HepG2 (cell line): ENCODE results near the gene FAM221B. TPM values are rescaled to one million over a fixed set of nuclear protein-coding genes. Genes with fewer than 3 reads are reported as not detected.

ENCODE experiments used
- CHD4 ChIP-seq: fragments of 200-600 bp; sonication (generic); IDR thresholded peaks from 2 replicates; pipeline ENCODE4 v1.7.0; 2017; ENCODE audit warnings: mild to moderate bottlenecking, low read length, borderline replicate concordance
- FOXC1 ChIP-seq: sonication (generic); formaldehyde crosslinking; IDR thresholded peaks from 2 replicates; pipeline ENCODE4 v1.8.0; 2022; ENCODE audit warnings: mild to moderate bottlenecking, missing genetic modification reagents, borderline replicate concordance
- KDM5B ChIP-seq: sonication (generic); formaldehyde crosslinking; IDR thresholded peaks from 2 replicates; pipeline ENCODE4 v1.4.0; 2020; ENCODE audit warnings: missing genetic modification reagents, mild to moderate bottlenecking, borderline replicate concordance
- NFKB2 ChIP-seq: sonication (generic); formaldehyde crosslinking; IDR thresholded peaks from 2 replicates; pipeline ENCODE4 v1.4.0; 2020; ENCODE audit warnings: missing genetic modification reagents, borderline replicate concordance
- PHF21A ChIP-seq: sonication (generic); formaldehyde crosslinking; IDR thresholded peaks from 2 replicates; pipeline ENCODE4 v1.5.0; 2020; ENCODE audit warnings: mild to moderate bottlenecking, missing genetic modification reagents
- SP2 ChIP-seq: sonication (generic); formaldehyde crosslinking; IDR thresholded peaks from 2 replicates; pipeline ENCODE4 v1.5.1; 2020; ENCODE audit warnings: mild to moderate bottlenecking, missing genetic modification reagents
- TEAD3 ChIP-seq: optimal IDR thresholded peaks from 2 replicates; pipeline ENCODE3; 2016; ENCODE audit warnings: borderline replicate concordance
- XRCC5 ChIP-seq: fragments of 200-400 bp; formaldehyde crosslinking; optimal IDR thresholded peaks from 2 replicates; pipeline ENCODE3; 2017; ENCODE audit warnings: mild to moderate bottlenecking, low read length
- YY1 ChIP-seq: IDR thresholded peaks from 2 replicates; pipeline ENCODE4 v1.6.1; 2011; ENCODE audit warnings: low read length, low read depth, moderate library complexity, mild to moderate bottlenecking; ENCODE audit not compliant: insufficient read depth, insufficient replicate concordance
- ZNF552 ChIP-seq: sonication (generic); formaldehyde crosslinking; IDR thresholded peaks from 2 replicates; pipeline ENCODE4 v1.9.0; 2022; ENCODE audit warnings: missing genetic modification reagents, mild to moderate bottlenecking, borderline replicate concordance
- ZNF576 ChIP-seq: sonication (generic); formaldehyde crosslinking; IDR thresholded peaks from 2 replicates; pipeline ENCODE4 v1.4.0; 2020; ENCODE audit warnings: mild to moderate bottlenecking, missing genetic modification reagents
- ZNF776 ChIP-seq: sonication (generic); formaldehyde crosslinking; IDR thresholded peaks from 2 replicates; pipeline ENCODE4 v1.4.0; 2020; ENCODE audit warnings: mild to moderate bottlenecking, missing genetic modification reagents
- polyA plus RNA-seq, 8 experiments: library from polyadenylated mRNA; depleted of rRNA in 3 of 8; stranded (reverse) in 7 of 8; unstranded in 1 of 8; fragments of >200 nt; fragmentation: Illumina TruSeq in 4 of 8; extraction: Trizol in 4 of 8; gene quantifications; 2 replicates each; pipeline versions ENCODE4 v1.2.1 to v1.2.3, GENCODE V29; 2011 to 2016; ENCODE audit warnings: low read depth in 4 of 8, missing spikeins in 1 of 8, mixed read lengths in 1 of 8; ENCODE audit not compliant: insufficient read depth in 1 of 8
- total RNA-seq, 5 experiments: library from RNA; depleted of rRNA; stranded (reverse); fragments of >200 nt; fragmentation: Illumina TruSeq; extraction: Trizol; gene quantifications; 2 replicates each; pipeline ENCODE4 v1.2.3, GENCODE V29; 2016; ENCODE audit warnings: low read depth in 1 of 5
- TF ChIP-seq, protein P1 (sequence below): sonication (generic); formaldehyde crosslinking; IDR thresholded peaks from 2 replicates; pipeline ENCODE4 v1.5.1; 2020; ENCODE audit warnings: mild to moderate bottlenecking, missing genetic modification reagents, moderate library complexity
- TF ChIP-seq, protein P2 (sequence below): sonication (generic); formaldehyde crosslinking; IDR thresholded peaks from 2 replicates; pipeline ENCODE4 v1.5.0; 2020; ENCODE audit warnings: missing genetic modification reagents, mild to moderate bottlenecking, borderline replicate concordance
- TF ChIP-seq, protein P3 (sequence below): sonication (generic); formaldehyde crosslinking; IDR thresholded peaks from 2 replicates; pipeline ENCODE4 v1.4.0; 2020; ENCODE audit warnings: missing genetic modification reagents
- TF ChIP-seq, protein P4 (sequence below): sonication (generic); formaldehyde crosslinking; IDR thresholded peaks from 2 replicates; pipeline ENCODE4 v1.5.1; 2020; ENCODE audit warnings: mild to moderate bottlenecking, missing genetic modification reagents

FAM221B gene
- total and polyA plus RNA-seq, 2 of the 13 experiments (the other 11 are each of a cell fraction or from before 2014, with no cell fraction given): not detected

DNA sequence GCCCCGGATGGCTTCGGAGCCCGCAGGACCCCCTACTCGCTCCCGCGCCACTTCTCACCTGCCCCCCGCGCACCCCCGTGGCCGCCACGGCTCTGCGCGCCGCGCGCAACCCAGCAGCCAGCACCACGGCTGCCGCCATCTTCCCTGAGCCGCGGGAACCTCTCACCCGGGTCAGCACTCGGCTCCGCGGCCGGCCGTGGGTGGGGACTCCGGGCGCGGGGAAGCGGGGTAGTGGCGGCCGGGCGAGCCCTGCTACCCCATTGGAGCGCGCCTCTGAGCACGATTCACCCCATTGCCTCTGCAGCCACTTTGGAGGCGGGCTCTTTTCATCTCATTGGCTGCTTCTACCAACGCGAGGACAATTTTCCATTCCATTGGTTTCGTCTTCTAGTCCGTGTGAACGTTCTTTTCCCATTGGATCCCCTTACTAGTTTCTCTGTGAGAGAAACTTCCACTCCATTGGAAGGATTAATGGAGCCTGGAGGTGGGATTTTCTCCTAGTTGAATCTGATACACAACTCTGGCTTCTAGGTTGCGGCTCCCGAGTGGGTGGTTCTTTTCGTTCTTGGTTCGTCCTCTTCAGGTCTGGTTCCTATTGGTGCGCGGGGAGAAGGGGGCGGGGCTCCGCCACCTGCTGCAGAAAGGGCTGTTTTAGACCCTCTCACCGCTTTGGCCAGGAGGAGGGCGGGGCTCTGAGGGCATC lies 13.5 kb downstream of the FAM221B start, which contains the start of gene HINT2 (continued):
- peak; percentile 17 for TF ChIP-seq TEAD3
- peak; percentile 75; the same call in 1 of the 2 replicates for TF ChIP-seq KDM5B (CRISPR knock-in tag)
- TF ChIP-seq FOXC1 (CRISPR knock-in tag): no peak; the same call in 1 of the 2 replicates
- peak; percentile 20; the same call in 1 of the 2 replicates for TF ChIP-seq ZNF776 (CRISPR knock-in tag)
- TF ChIP-seq SP2: peak; percentile 91
- 0 out of 2 replicates have a peak, but pooled peaks have one; percentile 49 for TF ChIP-seq NFKB2
- TF ChIP-seq, protein P1, sequence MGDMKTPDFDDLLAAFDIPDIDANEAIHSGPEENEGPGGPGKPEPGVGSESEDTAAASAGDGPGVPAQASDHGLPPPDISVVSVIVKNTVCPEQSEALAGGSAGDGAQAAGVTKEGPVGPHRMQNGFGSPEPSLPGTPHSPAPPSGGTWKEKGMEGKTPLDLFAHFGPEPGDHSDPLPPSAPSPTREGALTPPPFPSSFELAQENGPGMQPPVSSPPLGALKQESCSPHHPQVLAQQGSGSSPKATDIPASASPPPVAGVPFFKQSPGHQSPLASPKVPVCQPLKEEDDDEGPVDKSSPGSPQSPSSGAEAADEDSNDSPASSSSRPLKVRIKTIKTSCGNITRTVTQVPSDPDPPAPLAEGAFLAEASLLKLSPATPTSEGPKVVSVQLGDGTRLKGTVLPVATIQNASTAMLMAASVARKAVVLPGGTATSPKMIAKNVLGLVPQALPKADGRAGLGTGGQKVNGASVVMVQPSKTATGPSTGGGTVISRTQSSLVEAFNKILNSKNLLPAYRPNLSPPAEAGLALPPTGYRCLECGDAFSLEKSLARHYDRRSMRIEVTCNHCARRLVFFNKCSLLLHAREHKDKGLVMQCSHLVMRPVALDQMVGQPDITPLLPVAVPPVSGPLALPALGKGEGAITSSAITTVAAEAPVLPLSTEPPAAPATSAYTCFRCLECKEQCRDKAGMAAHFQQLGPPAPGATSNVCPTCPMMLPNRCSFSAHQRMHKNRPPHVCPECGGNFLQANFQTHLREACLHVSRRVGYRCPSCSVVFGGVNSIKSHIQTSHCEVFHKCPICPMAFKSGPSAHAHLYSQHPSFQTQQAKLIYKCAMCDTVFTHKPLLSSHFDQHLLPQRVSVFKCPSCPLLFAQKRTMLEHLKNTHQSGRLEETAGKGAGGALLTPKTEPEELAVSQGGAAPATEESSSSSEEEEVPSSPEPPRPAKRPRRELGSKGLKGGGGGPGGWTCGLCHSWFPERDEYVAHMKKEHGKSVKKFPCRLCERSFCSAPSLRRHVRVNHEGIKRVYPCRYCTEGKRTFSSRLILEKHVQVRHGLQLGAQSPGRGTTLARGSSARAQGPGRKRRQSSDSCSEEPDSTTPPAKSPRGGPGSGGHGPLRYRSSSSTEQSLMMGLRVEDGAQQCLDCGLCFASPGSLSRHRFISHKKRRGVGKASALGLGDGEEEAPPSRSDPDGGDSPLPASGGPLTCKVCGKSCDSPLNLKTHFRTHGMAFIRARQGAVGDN (CRISPR knock-in tag): peak; percentile 91
- TF ChIP-seq YY1: peak; percentile 94
- TF ChIP-seq ZNF576 (CRISPR knock-in tag): no peak
- TF ChIP-seq PHF21A (CRISPR knock-in tag): peak; percentile 66
- TF ChIP-seq, protein P2, sequence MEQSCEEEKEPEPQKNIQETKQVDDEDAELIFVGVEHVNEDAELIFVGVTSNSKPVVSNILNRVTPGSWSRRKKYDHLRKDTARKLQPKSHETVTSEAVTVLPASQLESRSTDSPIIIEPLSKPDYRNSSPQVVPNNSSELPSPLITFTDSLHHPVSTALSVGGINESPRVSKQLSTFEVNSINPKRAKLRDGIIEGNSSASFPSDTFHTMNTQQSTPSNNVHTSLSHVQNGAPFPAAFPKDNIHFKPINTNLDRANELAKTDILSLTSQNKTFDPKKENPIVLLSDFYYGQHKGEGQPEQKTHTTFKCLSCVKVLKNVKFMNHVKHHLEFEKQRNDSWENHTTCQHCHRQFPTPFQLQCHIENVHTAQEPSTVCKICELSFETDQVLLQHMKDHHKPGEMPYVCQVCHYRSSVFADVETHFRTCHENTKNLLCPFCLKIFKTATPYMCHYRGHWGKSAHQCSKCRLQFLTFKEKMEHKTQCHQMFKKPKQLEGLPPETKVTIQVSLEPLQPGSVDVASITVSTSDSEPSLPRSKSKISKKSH (CRISPR knock-in tag): peak; percentile 88; the same call in 1 of the 2 replicates
- TF ChIP-seq, protein P3, sequence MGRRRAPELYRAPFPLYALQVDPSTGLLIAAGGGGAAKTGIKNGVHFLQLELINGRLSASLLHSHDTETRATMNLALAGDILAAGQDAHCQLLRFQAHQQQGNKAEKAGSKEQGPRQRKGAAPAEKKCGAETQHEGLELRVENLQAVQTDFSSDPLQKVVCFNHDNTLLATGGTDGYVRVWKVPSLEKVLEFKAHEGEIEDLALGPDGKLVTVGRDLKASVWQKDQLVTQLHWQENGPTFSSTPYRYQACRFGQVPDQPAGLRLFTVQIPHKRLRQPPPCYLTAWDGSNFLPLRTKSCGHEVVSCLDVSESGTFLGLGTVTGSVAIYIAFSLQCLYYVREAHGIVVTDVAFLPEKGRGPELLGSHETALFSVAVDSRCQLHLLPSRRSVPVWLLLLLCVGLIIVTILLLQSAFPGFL (CRISPR knock-in tag): no peak
- peak; percentile 69; the same call in 1 of the 2 replicates for TF ChIP-seq ZNF552 (CRISPR knock-in tag)
- TF ChIP-seq, protein P4, sequence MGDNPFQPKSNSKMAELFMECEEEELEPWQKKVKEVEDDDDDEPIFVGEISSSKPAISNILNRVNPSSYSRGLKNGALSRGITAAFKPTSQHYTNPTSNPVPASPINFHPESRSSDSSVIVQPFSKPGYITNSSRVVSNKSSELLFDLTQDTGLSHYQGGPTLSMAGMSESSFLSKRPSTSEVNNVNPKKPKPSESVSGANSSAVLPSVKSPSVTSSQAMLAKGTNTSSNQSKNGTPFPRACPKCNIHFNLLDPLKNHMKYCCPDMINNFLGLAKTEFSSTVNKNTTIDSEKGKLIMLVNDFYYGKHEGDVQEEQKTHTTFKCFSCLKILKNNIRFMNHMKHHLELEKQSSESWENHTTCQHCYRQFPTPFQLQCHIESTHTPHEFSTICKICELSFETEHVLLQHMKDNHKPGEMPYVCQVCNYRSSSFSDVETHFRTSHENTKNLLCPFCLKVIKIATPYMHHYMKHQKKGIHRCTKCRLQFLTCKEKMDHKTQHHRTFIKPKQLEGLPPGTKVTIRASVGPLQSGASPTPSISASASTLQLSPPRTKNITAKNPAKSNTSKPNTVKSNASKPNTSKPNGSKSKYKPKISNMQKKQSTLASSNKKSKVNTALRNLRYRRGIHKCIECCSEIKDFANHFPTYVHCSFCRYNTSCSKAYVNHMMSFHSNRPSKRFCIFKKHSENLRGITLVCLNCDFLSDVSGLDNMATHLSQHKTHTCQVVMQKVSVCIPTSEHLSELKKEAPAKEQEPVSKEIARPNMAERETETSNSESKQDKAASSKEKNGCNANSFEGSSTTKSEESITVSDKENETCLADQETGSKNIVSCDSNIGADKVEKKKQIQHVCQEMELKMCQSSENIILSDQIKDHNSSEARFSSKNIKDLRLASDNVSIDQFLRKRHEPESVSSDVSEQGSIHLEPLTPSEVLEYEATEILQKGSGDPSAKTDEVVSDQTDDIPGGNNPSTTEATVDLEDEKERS (CRISPR knock-in tag): no peak
- TF ChIP-seq CHD4: no peak
- peak; percentile 20 for TF ChIP-seq XRCC5
